Mesenchymal stem cell (in vitro differentiated cells and primary cell): ENCODE measurements around the gene DDX49.

Experiments
- DNase-seq: peaks from one replicate; pipeline ENCODE4 v3.0.0-alpha.2; 2013
- H2AFZ ChIP-seq: one replicate; pipeline ENCODE4 v1.6.1; 2013; ENCODE audit warnings: low read depth, mild to moderate bottlenecking, control low read depth, inconsistent platforms, low read length, moderate library complexity
- H2AK5ac ChIP-seq: 2 replicates; pipeline ENCODE4 v1.6.1; 2013; ENCODE audit warnings: low read length, moderate library complexity, mild to moderate bottlenecking, inconsistent platforms; ENCODE audit not compliant: severe bottlenecking
- H2BK120ac ChIP-seq: one replicate; pipeline ENCODE4 v1.6.1; 2013; ENCODE audit warnings: low read depth, mild to moderate bottlenecking, inconsistent platforms, low read length, moderate library complexity
- H2BK12ac ChIP-seq, 2 experiments: one replicate each; pipeline ENCODE4 v1.6.1; 2013; ENCODE audit warnings: inconsistent platforms in 2 of 2, low read length in 2 of 2, mild to moderate bottlenecking in 2 of 2, moderate library complexity in 2 of 2, control low read depth in 1 of 2
- H2BK15ac ChIP-seq: one replicate; pipeline ENCODE4 v1.6.1; 2013; ENCODE audit warnings: mild to moderate bottlenecking, low read depth, inconsistent platforms; ENCODE audit not compliant: poor library complexity, severe bottlenecking
- H2BK5ac ChIP-seq: 2 replicates; pipeline ENCODE4 v1.6.1; 2013; ENCODE audit warnings: low read depth, mild to moderate bottlenecking, low read length, control low read depth, inconsistent platforms; ENCODE audit not compliant: poor library complexity, severe bottlenecking
- H3K14ac ChIP-seq, 2 experiments: one replicate each; pipeline ENCODE4 v1.6.1; 2013; ENCODE audit warnings: inconsistent platforms in 2 of 2, low read length in 2 of 2, control low read depth in 1 of 2, mild to moderate bottlenecking in 1 of 2, moderate library complexity in 1 of 2
- H3K18ac ChIP-seq, 2 experiments: one replicate each; pipeline ENCODE4 v1.6.1; 2013; ENCODE audit warnings: inconsistent platforms in 2 of 2, low read length in 2 of 2, control low read depth in 1 of 2, low read depth in 1 of 2, mild to moderate bottlenecking in 1 of 2
- H3K23ac ChIP-seq, 2 experiments: one replicate each; pipeline ENCODE4 v1.6.1; 2013; ENCODE audit warnings: inconsistent platforms in 2 of 2, low read length in 2 of 2, mild to moderate bottlenecking in 2 of 2, moderate library complexity in 2 of 2, control low read depth in 1 of 2
- H3K27ac ChIP-seq: 2 replicates; pipeline ENCODE4 v1.5.1; 2013; ENCODE audit warnings: mild to moderate bottlenecking, moderate library complexity, low read length, control low read depth, inconsistent platforms; ENCODE audit not compliant: poor library complexity, severe bottlenecking
- H3K27me3 ChIP-seq, 2 experiments: 2 replicates each; pipeline versions ENCODE4 v1.6.1 to v1.7.0; 2013; ENCODE audit warnings: low read length in 2 of 2, mild to moderate bottlenecking in 2 of 2, moderate library complexity in 2 of 2, control low read depth in 1 of 2, inconsistent platforms in 1 of 2; ENCODE audit not compliant: control insufficient read depth in 1 of 2, insufficient read depth in 1 of 2
- H3K36me3 ChIP-seq, 2 experiments: 2 replicates each; pipeline versions ENCODE4 v1.6.1 to v1.7.0; 2013; ENCODE audit warnings: low read length in 2 of 2, control low read depth in 1 of 2, inconsistent platforms in 1 of 2, low read depth in 1 of 2, mild to moderate bottlenecking in 1 of 2; ENCODE audit not compliant: insufficient read depth in 2 of 2, control insufficient read depth in 1 of 2
- H3K4ac ChIP-seq, 2 experiments: one replicate each; pipeline ENCODE4 v1.6.1; 2013; ENCODE audit warnings: inconsistent platforms in 2 of 2, low read length in 2 of 2, mild to moderate bottlenecking in 2 of 2, moderate library complexity in 2 of 2, control low read depth in 1 of 2, low read depth in 1 of 2
- H3K4me1 ChIP-seq: 2 replicates; pipeline ENCODE4 v1.6.1; 2013; ENCODE audit warnings: low read depth, low read length, control low read depth; ENCODE audit not compliant: control insufficient read depth, insufficient read depth
- H3K4me2 ChIP-seq: 2 replicates; pipeline ENCODE4 v1.6.1; 2013; ENCODE audit warnings: low read length, mild to moderate bottlenecking, inconsistent platforms; ENCODE audit not compliant: poor library complexity, severe bottlenecking
- H3K4me3 ChIP-seq, 2 experiments: 2 replicates each; pipeline versions ENCODE4 v1.5.1 to v1.7.0; 2013; ENCODE audit warnings: low read length in 2 of 2, mild to moderate bottlenecking in 2 of 2, control low read depth in 1 of 2, low read depth in 1 of 2; ENCODE audit not compliant: insufficient read depth in 1 of 2
- H3K79me1 ChIP-seq: replicated peaks from 2 replicates; pipeline ENCODE4 v1.6.1; 2013; ENCODE audit warnings: mild to moderate bottlenecking, control low read depth, low read length, inconsistent platforms; ENCODE audit not compliant: poor library complexity, severe bottlenecking
- H3K9ac ChIP-seq: 2 replicates; pipeline ENCODE4 v1.7.0; 2013; ENCODE audit warnings: mild to moderate bottlenecking, low read length, moderate library complexity
- H3K9me3 ChIP-seq: 2 replicates; pipeline ENCODE4 v1.7.0; 2013; ENCODE audit warnings: mild to moderate bottlenecking, low read length; ENCODE audit not compliant: control insufficient read depth
- H4K8ac ChIP-seq: one replicate; pipeline ENCODE4 v1.6.1; 2013; ENCODE audit warnings: inconsistent platforms, mild to moderate bottlenecking, low read length, moderate library complexity
- H4K91ac ChIP-seq: one replicate; pipeline ENCODE4 v1.6.1; 2013; ENCODE audit warnings: mild to moderate bottlenecking, low read length, inconsistent platforms
- WGBS: methylation state at CpG from one replicate; pipeline ENCODE4 v1.1.7; 2013; ENCODE audit warnings: mixed read lengths; 5-methylcytosine and 5-hydroxymethylcytosine counted together

DDX49 gene

GRCh38 chr19:18871543-18871942 is 48.0 kb upstream of the DDX49 start:
- Histone ChIP-seq H2BK120ac (no peak overlapping the region), H3K23ac (no peak overlapping the region), H4K8ac (no peak overlapping the region), H2BK5ac (no peak overlapping the region), H4K91ac (no peak overlapping the region), H3K9me3 (no peaks in the 10 kb centered on the region), H2BK12ac (no peak overlapping the region), H2AK5ac (no peak overlapping the region), H3K27ac (no peak overlapping the region), H3K9ac (no peak overlapping the region), H3K27me3 (no peaks in the 10 kb centered on the region), H3K4me3 (no peak overlapping the region), H3K14ac (no peak overlapping the region), H2AFZ (no peak overlapping the region), H3K18ac (no peak overlapping the region), H3K36me3 (peaks cover 31 to 55% of the 10 kb centered on the region in 2 experiments), H3K4ac (no peak overlapping the region), H2BK15ac (no peak overlapping the region), H3K4me2 (no peak overlapping the region), H3K4me1 (no peaks in the 10 kb centered on the region), H3K79me1 (peaks cover 19% of the 10 kb centered on the region)
- WGBS = 67% methylated on average over 3 of the region's 7 CpGs
- no peak for DNase-seq

DNA sequence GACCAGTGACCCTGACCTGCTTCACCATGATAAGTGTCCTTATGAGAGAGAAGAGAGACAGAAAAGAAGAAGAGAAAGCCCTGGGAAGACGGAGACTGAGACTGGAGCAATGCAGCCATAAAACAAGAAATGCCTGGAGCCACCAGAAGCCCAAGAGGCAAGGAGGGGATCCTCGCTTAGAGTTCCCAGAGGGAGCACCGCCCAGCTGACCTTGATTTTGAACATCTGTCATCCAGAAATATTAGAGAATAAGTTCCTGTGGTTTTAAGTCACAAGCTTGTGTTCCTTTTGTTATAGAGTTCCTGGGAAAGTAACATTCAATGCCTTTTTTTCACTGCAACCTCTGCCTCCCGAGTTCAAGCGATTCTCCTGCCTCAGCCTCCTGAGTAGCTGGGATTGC is 43.8 kb upstream of the DDX49 start:
- Histone ChIP-seq H4K8ac (no peak overlapping the region), H3K4me3 (no peak overlapping the region), H3K4me2 (no peak overlapping the region), H3K9me3 (peaks cover 6% of the 10 kb centered on the region), H2BK12ac (no peak overlapping the region), H3K79me1 (peaks cover under 1% of the 10 kb centered on the region), H3K23ac (no peak overlapping the region), H3K14ac (no peak overlapping the region), H3K4ac (no peak overlapping the region), H3K4me1 (no peaks in the 10 kb centered on the region), H3K18ac (no peak overlapping the region), H3K27ac (no peak overlapping the region), H2BK15ac (no peak overlapping the region), H2AK5ac (no peak overlapping the region), H3K27me3 (no peaks in the 10 kb centered on the region), H3K9ac (no peak overlapping the region), H4K91ac (no peak overlapping the region), H2BK5ac (no peak overlapping the region), H3K36me3 (peaks cover 19 to 34% of the 10 kb centered on the region in 2 experiments), H2BK120ac (no peak overlapping the region), H2AFZ (no peak overlapping the region)
- 94% methylated on average over 5 of the region's 5 CpGs for WGBS
- DNase-seq = no peak

- Histone ChIP-seq H4K8ac (no peak overlapping the region), H3K23ac (no peak overlapping the region), H3K9ac (no peak overlapping the region), H2AFZ (no peak overlapping the region), H4K91ac (no peak overlapping the region), H2BK15ac (no peak overlapping the region), H2BK5ac (no peak overlapping the region), H3K14ac (no peak overlapping the region), H2BK12ac (no peak overlapping the region), H3K4me2 (no peak overlapping the region), H3K36me3 (peaks cover 12 to 29% of the 10 kb centered on the region in 2 experiments), H3K18ac (no peak overlapping the region), H3K4me1 (no peaks in the 10 kb centered on the region), H3K4me3 (no peak overlapping the region), H3K4ac (no peak overlapping the region), H2BK120ac (no peak overlapping the region), H3K9me3 (peaks cover 6% of the 10 kb centered on the region), H3K27ac (no peak overlapping the region), H2AK5ac (no peak overlapping the region), H3K27me3 (no peaks in the 10 kb centered on the region), H3K79me1 (no peaks in the 10 kb centered on the region)
- DNase-seq = no peak
- WGBS = 96% methylated on average over 7 of the region's 7 CpGs
These were observed 42.6 kb upstream of the DDX49 start for GRCh38 chr19:18876865-18877264.

GRCh38 chr19:18878058-18878797 is 41.3 kb upstream of the DDX49 start:
- H2BK120ac ChIP-seq = no peak overlapping the region
- H3K18ac ChIP-seq = no peak overlapping the region
- H3K14ac ChIP-seq = no peak overlapping the region
- no peak for DNase-seq
- H2BK15ac ChIP-seq = no peak overlapping the region
- no peak overlapping the region for H4K91ac ChIP-seq
- no peak overlapping the region for H2BK5ac ChIP-seq
- H2AK5ac ChIP-seq = no peak overlapping the region
- H3K27me3 ChIP-seq = no peaks in the 10 kb centered on the region
- H3K4me3 ChIP-seq = no peak overlapping the region
- H2AFZ ChIP-seq = no peak overlapping the region
- peaks cover 6% of the 10 kb centered on the region for H3K9me3 ChIP-seq
- H3K79me1 ChIP-seq = no peaks in the 10 kb centered on the region
- H3K9ac ChIP-seq = no peak overlapping the region
- 95% methylated on average over 25 of the region's 25 CpGs for WGBS
- H2BK12ac ChIP-seq = no peak overlapping the region
- H3K36me3 ChIP-seq = peaks cover 11 to 29% of the 10 kb centered on the region in 2 experiments
- H4K8ac ChIP-seq = no peak overlapping the region
- H3K4ac ChIP-seq = no peak overlapping the region
- no peaks in the 10 kb centered on the region for H3K4me1 ChIP-seq
- no peak overlapping the region for H3K27ac ChIP-seq
- no peak overlapping the region for H3K23ac ChIP-seq
- no peak overlapping the region for H3K4me2 ChIP-seq
